ENCODE measurements around the gene COL15A1.
"Not testable (repeated sequence)": the region's sequence is repeated elsewhere in the genome, so short reads cannot be mapped to it uniquely, and the experiment has no call there.

Gene COL15A1

DNA sequence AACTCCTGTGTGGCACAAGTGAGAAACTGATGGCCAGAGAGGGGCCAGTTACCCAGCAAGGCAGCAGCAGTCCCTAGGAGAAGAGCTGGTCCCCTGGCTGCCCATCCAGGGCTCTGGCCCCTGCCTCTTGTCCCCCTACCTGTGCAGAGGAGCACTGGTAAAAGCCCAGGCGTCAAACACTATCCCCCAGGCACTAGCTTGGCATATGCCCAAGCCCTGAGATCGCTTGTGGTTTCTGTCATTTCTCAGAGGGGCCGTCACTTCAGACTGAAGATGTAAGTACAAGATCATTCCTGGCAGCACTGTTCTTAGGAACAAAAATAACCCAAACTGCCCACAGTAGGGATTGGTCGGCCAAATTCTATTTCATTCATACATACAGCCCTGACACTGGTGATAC is 53.9 kb downstream of the COL15A1 start:
- no peak for DNase-seq

DNA sequence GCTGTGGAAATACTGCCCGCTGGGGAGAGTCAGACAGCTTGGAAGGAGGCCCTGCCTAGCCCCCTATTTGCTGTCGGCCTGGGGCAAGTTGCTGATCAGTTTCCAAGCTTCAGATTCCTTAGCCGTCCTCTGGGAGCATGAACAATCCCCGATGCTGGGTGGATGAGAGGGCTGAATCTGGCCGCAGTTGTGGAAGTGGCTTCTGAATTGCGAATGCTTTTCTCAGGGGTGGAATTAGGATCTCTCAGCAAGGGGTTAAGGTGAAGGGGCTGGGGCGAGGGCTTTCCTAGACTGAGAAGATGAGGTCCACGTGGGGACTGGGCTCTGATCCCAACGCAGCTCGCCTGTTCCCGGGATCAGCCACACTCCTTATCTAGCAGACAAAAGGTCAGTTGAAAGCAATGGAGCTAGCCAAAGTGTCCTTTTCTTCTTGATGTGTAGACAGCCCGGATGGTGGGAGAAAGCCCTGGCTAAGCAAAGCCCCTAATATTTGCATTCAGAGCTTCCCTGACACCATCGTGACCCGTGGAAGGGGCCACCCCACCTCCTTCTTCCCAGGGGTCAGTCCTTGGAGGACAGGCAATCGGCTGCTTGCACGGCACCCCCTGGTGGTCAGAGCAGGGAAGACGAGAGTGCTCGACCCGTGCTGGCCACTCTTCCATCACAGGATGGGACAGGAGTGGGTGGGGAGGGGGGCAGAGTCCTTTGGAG is 54.9 kb downstream of the COL15A1 start:
- DNase-seq, result peak; percentile 53

DNA sequence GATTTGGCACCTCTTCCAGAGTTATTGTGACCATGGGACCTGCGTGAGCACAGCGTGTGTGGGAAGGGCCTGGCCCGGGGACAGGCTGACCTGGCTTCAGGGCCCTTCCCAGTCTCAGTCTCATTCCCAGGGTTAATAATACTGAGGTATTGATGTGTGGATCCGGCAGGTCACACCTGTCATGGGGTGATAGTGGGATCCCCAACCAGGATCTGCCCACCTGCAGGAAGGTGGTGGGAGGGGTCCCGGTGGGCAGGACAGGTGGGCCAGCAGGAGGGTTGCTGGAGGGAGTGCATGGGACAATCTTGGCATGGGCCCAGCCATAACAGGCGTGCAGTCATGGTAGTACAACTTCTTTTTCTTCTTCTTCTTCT is 55.4 kb downstream of the COL15A1 start:
- DNase-seq, result no peak

DNA sequence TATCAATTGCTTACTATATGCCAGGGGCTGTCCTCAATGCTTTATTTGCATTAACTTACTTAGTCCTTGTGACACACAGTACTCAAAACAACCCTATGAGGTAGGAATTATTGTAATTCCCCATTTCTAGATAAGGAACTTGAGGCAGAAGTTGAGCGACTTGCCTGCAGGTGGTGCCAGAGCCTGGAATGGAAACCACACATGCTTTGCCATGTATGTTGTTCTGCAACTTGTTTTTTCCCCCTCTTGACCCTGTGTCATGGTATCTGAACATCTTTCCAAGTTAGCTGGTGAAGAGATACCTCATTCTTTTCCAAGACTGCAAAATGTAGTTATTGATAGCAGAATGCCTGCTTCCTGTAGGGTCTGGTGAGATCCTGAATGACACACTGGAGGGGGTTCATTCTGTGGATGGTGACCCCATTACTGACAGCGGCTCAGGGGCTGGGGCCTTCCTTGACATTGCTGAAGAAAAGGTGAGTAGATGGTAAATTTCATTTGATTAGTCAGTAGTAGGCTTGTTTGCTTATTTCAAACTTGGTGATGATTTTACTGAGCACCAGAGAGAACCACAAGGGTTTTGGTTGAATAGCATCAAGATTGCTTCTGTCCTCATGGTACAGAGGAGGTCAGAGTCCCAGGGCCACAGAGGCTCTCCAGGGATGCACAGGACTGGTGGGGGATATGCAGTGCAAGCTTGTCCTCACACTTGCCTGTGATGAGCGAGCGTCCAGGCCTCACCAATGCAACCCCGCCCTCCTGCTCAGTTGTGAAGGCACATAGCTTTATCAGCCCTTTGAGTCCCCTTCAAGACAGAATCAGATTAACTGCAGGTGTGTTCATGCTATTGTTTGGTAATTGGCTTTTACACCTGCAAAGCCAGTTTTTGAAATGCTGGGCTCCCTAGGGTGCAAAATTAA is 57.0 kb downstream of the COL15A1 start:
- peak; percentile 64 for DNase-seq

DNA sequence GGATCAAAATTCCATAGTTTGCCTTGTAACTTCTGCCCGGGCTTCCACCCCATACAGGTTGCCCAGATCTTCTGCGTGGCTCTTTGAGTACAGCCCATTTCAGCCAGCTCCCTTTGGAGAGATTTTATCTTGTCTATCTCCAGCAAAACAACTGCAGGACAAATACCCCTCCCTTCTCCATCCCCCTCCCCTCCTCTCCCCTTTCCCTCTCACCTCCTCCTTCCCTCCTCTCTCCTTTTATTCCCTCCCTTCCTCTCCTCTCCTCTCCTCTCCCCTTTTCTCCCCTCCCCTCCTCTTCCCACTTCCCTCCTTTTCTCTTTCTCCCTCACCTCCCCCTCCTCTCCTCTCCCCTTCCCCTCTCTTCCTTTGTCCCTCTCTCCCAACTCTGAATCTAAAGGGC is 58.2 kb downstream of the COL15A1 start:
- DNase-seq, result no peak

DNA sequence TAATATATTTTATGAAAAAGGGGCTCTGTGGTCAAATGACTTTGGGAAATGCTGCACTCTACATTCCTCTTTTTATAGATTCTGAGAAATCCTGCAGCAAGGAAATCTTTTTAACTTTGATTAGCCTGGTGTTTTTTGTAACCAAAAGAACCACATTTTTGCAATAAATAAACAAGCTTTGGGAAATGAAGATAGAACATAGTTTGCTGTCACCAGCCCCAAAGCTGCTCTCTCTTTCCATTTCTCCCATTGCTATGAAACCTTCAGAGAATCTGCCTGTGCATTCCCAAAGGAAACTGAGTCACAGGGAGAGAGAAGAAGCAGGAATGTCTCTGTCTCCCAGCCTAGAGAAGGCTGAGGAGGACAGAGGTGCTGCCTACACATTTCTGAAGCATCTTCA is 59.0 kb downstream of the COL15A1 start:
- no peak for DNase-seq

DNA sequence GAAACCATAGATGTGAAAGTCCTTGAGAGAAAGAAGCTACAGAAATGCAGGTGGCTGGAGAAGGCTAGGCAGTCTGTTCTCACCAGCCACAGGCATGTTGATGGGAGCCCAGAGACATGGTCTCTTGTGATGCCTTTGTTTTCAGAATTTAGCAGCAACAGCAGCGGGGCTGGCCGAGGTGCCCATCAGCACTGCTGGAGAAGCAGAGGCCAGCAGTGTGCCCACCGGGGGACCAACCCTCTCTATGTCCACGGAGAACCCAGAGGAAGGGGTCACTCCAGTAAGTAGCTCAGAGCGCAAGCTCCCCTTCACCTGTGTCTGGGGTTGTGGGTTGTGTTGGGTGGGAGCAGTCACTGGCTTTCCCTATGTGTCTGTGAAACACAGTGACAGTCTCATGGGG is 59.6 kb downstream of the COL15A1 start:
- no peak for DNase-seq

DNA sequence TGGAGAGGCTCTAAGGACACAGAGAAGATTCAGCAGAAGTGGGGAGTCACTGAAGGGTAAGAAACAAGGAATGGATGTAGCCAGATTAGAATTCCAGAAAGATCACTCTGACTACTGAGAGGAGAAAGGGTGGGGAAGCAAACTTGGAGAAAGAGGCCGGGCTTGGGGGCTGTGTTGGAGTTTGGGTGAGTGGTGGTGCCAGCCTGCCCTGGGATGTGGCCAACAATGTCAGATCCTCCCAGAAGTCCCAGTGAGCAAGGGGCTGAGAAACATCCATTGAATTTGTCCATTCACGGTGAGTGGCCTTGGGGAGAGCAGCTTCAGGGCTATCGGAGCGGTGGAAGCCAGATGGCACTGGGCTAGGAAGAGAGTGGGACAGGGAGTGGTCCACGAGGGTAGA is 60.4 kb downstream of the COL15A1 start:
- DNase-seq, result no peak

DNA sequence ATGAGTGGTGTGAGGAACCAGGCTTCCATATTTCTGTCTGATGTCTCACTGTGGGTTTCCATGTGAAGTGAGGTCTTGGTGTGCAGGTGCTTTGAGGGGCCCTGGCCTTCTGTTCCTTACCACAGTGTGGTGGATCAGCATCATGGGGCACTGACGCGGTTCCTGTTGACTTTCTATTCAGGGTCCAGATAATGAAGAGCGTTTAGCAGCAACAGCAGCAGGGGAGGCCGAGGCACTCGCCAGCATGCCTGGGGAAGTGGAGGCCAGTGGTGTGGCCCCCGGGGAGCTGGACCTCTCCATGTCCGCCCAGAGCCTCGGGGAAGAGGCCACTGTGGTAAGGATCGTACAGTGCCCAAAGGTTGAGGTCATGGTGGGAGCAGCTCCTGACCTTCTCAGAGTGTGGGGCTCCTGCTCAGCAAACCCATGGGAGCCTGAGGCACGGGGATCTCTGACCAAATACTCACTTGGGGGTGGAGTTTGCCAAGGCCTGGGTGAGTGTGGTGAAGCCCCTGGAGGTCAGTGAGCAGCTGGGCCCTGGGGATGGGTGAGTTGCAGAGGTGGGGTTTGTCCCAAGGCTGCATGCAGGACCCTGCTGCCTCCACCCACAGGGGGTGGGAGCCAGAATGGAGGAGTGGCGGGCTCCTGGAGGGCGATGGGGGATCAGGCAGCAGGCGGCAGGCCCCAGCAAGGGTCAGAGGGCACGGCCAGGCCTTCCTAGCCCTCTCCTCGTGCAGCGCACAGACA is 61.2 kb downstream of the COL15A1 start:
- no peak for DNase-seq

DNA sequence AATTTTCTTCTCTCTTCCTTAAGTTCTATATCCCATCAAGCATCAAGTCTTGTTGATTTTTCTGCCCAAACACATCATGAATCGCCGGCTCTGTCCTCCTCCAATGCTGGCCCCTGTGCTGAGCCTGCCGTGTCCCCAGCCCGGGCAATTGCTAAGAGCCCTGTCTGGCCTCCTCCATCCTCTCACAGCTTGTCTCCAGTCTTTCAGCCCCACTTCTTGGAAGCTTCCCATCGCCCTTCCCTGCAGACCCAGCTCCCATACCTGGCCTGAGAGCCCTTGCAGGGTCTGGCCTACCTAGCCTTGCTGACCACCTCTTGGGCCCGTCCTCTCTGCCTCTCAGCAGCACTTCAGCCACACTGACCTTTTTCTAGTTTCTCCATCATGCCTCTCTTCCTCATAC is 61.9 kb downstream of the COL15A1 start:
- DNase-seq, result no peak

DNA sequence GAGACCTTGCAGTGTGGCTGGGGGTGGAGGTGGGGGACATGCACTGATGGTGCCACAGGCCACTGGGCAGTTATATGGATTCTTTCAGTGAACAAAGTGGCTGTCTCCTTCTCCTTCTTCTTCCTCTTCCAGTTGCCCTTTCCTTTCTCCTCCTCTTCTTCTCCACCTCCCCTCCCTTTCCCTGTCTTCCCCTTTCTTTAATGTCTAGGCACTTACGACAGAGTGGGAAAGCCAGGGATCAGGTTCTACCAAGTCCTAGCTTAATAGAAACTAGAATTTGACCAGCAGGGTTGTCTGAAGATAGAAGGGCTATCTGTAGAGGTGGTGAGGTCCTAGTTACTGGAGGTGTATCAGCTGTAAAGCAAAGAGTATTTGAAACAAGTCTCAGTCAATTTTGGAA is 62.8 kb downstream of the COL15A1 start:
- DNase-seq, result no peak

DNA sequence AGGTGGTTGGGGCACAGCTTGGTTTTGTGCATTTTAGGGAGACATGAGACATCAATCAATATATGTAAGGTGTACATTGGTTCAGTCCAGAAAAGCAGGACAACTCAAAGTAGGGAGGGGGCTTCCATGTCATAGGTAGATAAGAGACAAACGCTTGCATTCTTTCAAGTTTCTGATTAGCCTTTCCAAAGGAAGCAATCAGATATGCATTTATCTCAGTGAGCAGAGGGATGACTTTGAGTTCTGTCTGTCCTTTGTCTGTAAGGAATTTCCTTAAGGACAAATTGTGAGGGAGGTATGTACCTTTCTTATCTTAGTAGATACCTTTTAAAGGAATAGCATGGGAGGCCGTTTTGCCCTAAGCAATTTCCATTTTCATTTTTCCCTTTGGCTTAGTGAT is 63.3 kb downstream of the COL15A1 start:
- DNase-seq, result no peak

DNA sequence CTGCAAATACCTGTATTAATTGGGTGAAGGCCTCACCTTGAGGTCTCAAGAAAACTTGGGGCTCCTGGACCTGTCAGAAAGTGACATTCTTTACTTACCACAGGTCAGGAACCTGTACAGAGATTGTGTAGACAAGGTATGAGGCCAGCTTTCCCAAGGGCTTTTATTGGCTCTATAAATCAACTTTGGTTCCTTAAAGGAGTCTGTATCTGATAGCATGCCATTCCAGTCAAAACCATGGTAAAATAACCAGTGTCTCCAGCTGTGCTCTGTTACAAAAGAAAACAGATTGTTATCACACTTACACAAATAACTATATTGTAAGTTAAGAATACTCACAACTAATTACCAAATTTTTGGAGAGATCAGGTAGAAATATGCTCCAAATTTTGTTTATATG is 64.5 kb downstream of the COL15A1 start:
- DNase-seq, result no peak

DNA sequence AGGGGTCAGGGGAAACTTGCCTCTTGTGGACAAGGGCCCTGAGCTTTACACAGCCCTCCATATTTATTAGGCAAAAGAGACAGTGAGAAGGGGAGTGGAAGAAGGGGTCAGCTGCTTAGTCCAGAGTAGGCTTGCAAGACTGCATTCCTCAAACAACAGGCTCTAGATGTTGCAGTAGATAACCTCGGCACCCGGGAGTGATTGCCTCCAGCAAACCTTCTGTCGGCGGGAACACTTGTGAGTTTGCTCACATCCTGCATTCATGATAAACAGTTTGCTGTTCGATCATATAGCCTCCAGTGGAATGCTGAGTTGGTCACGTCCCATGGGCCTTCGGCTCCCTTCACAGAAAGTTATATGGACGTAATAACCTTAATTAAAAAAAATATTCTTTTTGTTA is 66.7 kb downstream of the COL15A1 start:
- not testable (repeated sequence) for DNase-seq

DNA sequence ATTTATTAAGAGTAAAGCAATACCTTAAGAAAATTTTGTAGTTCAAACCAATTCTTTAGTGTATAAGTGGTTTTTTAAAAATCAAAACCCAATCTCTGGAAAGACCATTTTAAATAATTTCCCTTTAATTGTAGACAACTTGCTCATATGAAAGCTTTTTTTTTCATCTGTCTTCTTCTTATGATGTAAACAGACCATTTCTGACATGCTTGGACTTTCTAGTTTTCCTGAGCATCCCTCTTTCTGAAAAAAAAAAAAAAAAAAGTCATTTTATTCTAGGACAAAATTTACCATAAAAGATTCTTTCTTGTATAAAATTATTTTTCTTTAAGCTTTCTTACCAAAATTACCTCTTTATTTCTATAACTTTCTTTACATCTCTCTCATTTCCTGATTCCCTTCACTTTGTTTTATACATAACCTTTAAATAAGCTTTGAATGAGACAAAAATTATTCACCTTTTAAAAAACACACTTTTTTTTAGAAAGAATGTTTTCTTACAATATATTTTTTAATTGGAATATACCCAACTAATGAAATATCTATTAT is 67.5 kb downstream of the COL15A1 start:
- no peak for DNase-seq

DNA sequence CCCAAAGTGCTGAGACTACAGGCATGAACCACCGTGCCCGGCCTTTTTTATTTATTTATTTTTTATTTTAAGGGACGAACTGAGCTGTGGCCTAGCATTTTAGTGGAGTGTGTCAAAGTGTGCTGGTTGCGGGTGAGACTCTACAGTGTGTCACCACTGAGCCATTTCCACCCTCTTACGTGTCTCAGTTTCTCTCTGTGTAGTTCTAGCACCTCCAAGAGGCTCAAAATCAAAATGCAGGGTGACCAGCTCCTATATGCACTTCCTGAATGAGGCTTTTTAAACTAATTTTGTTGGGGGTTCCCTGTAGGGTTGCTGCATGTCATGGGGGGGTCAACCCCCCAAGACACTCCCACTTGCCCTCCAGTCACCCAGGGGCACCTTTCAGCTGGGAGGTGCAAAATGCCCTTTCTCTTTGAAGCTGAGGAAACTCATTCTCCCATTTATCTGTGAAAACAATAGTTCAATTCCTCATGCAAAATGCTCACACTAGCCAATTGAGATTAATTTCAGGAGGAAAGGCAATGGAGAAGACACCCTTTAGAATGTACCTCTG is 69.3 kb downstream of the COL15A1 start:
- DNase-seq, result no peak

DNA sequence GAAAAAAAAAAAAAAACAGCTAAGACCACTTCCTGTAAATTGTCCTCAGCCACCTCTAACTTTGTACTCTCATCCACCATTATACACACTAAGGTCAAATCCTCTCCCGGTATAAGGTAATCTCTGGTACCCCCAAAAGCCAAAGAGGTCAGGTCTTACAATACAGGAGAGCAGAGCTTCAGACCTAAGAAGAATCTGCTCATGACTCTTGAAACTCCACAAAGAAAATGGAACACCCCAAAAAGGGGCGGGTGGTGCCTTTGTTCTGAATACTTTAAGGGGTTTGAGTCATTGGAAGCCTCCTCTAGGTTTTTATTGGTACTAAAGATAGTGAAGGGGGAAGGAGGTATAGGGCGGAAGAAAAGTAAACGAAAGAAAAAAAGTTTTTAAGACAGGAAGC is 69.8 kb downstream of the COL15A1 start:
- no peak for DNase-seq

DNA sequence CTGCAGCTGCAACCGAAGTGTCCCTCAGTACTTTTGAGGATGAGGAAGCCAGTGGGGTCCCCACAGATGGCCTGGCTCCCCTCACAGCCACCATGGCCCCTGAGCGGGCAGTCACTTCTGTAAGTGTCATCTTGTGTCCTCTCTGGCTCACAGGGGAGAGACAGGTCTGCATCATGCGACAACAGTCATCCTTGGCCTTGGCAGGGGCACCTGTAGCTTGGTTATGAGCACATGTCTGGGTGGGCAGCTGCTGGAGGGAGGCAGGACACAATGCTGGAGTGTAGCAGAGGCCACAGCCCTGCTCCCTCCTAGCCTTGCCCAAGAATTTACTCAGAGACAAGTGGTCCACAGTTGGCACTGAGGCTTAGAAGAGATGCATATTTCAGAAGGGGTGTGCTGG is 71.7 kb downstream of the COL15A1 start:
- DNase-seq, result no peak

DNA sequence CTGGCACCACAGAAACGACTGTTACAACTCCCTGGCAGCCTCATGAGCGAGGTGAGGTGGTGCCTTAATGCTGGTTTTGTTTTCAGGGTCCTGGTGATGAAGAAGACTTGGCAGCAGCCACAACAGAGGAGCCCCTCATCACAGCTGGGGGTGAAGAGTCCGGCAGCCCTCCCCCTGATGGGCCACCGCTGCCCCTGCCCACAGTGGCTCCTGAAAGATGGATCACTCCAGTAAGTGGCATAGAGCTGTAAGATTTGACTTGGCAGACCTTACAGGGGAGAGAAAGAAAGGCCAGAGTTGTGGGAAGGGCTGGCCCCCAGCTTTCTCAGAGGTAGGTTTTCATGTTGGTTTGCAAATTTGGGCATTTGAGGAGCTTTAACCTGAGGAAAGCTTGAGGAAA is 72.2 kb downstream of the COL15A1 start:
- no peak for DNase-seq

DNA sequence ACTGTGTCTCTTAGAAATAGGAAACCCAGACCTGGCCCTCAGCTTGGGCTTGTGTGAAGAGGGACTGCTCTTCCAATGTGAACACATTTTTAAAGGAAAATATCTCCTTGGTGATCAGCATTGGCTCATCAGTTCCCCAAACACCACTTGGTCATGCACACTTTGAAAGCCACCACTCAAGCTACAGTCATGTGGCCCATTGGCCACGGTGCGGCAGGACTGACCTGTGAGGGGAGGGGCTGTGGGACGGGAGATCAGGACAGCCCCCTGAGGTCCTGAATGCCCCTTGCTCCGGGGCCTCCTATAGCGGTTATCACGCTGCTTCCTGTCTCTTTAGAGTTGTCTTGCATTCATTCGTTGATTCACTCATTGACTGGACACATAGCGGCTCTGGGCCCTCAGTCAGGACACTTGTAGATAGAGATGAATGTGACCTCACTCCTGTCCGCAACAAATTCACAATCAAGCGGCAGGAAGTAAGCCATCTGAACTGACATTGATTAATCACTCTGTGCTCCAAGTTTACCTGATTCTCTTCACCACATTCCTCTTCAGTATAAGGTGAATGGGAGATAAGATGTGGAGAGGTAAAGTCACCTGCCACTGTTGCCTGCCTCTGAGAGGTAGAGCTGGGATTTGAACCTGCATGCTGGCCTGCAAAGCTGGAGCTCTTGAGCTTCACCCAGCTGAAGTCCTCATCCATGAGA is 73.1 kb downstream of the COL15A1 start:
- no peak for DNase-seq

DNA sequence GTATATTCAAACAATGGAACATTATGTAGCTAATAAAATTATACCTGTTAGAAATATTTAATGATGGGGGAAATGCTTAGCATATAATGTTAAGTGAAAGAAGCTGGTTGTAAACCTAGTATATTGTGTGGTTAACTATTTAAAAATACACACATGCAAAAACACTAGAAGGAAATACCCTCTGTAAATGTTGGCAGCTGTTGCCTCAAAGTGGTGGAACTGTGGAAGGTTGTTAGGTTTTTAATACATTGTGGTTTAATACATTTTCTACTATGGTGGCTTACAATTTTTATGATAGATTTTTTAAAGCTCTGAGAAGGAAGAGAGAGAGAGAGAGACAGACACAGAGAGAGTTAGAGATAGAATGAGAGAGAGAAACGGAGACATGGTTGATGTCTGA is 74.9 kb downstream of the COL15A1 start:
- DNase-seq, result no peak
